Common myeloid progenitor, CD34-positive (primary cell): ENCODE measurements around the gene BCLAF3.

Experiments
- CTCF ChIA-PET: fragments of 350-600 bp; sonication (Branson Sonifier 250); formaldehyde crosslinking; loops from one replicate; lab custom pipeline; 2021; ENCODE audit warnings: antibody characterized with exemption; lab: Charles Lee
- POLR2A ChIA-PET: fragments of 350-600 bp; sonication (Branson Sonifier 250); formaldehyde crosslinking; loops from one replicate; lab custom pipeline; 2021; ENCODE audit warnings: antibody characterized with exemption; lab: Charles Lee
- DNase-seq, 3 donors: peaks; one replicate each; pipeline versions ENCODE4 v3.0.0 to v3.0.0-alpha.2; 2013
- H3K27ac ChIP-seq, 2 experiments: 1 replicate in 1 of 2; 2 replicates in 1 of 2; pipeline ENCODE4 v1.7.0; 2013; ENCODE audit warnings: inconsistent platforms in 2 of 2, low read length in 2 of 2, mild to moderate bottlenecking in 2 of 2, low read depth in 1 of 2, moderate library complexity in 1 of 2; ENCODE audit not compliant: severe bottlenecking in 2 of 2, insufficient read depth in 1 of 2, poor library complexity in 1 of 2
- H3K27me3 ChIP-seq, 5 experiments: replicated peaks in 2 of 5; 1 replicate in 3 of 5; 2 replicates in 2 of 5; pipeline versions ENCODE4 v1.6.1 to v1.7.0; 2013; ENCODE audit warnings: low read length in 4 of 5, mild to moderate bottlenecking in 2 of 5, moderate library complexity in 2 of 5, inconsistent platforms in 1 of 5; ENCODE audit not compliant: insufficient read depth in 5 of 5, control insufficient read depth in 4 of 5
- H3K36me3 ChIP-seq, 4 experiments: 1 replicate in 2 of 4; 2 replicates in 2 of 4; pipeline versions ENCODE4 v1.6.1 to v1.7.0; 2013; ENCODE audit warnings: low read length in 3 of 4, control low read depth in 1 of 4, mild to moderate bottlenecking in 1 of 4; ENCODE audit not compliant: control insufficient read depth in 4 of 4, insufficient read depth in 4 of 4
- H3K4me1 ChIP-seq, 4 experiments: 1 replicate in 3 of 4; 2 replicates in 1 of 4; pipeline versions ENCODE4 v1.6.1 to v1.7.1; 2013; ENCODE audit warnings: low read length in 3 of 4, mild to moderate bottlenecking in 3 of 4, control low read depth in 1 of 4, inconsistent platforms in 1 of 4, moderate library complexity in 1 of 4; ENCODE audit not compliant: control insufficient read depth in 4 of 4, insufficient read depth in 4 of 4; ENCODE audit errors: control extremely low read depth in 1 of 4
- H3K4me3 ChIP-seq, 7 experiments: 1 replicate in 4 of 7; 2 replicates in 3 of 7; pipeline versions ENCODE4 v1.5.1 to v1.7.0; 2013; ENCODE audit warnings: mild to moderate bottlenecking in 7 of 7, low read length in 6 of 7, moderate library complexity in 6 of 7, inconsistent platforms in 2 of 7, low read depth in 2 of 7, control low read depth in 1 of 7; ENCODE audit not compliant: insufficient read depth in 4 of 7, control insufficient read depth in 1 of 7; ENCODE audit errors: extremely low read depth in 1 of 7
- H3K9me3 ChIP-seq, 5 experiments: 1 replicate in 4 of 5; 2 replicates in 1 of 5; pipeline versions ENCODE4 v1.6.1 to v1.7.1; 2013; ENCODE audit warnings: low read length in 4 of 5, mild to moderate bottlenecking in 2 of 5, inconsistent platforms in 1 of 5, low read depth in 1 of 5, moderate library complexity in 1 of 5; ENCODE audit not compliant: control insufficient read depth in 4 of 5, insufficient read depth in 2 of 5; ENCODE audit errors: control extremely low read depth in 1 of 5
- WGBS: methylation state at CpG from one replicate; pipeline ENCODE4 v1.1.5; 2013; ENCODE audit not compliant: insufficient coverage; 5-methylcytosine and 5-hydroxymethylcytosine counted together

Gene BCLAF3

GRCh38 chrX:20019672-20020365 is 29.0 kb upstream of the BCLAF3 start:
- Histone ChIP-seq H3K4me3 (no peak overlapping the region), H3K4me1 (no peaks in the 10 kb centered on the region), H3K27ac (no peak overlapping the region), H3K27me3 (peaks cover 0 to 18% (median 0%) of the 10 kb centered on the region in 5 experiments), H3K9me3 (peaks cover 0 to 4% (median 0%) of the 10 kb centered on the region in 5 experiments), H3K36me3 (no peaks in the 10 kb centered on the region)
- ChIA-PET POLR2A (no interaction called here), CTCF (interaction anchor here (0.9 kb wide), 1 partner anchor 42 kb away, joined by 3 read pairs; no protein-coding TSS in a partner anchor)
- no peak for DNase-seq
- WGBS, result 98% methylated on average over 4 of the region's 6 CpGs

GRCh38 chrX:20016616-20016945 is 25.7 kb upstream of the BCLAF3 start:
- peaks cover 0 to 7% (median 0%) of the 10 kb centered on the region in 5 experiments for H3K9me3 ChIP-seq
- peaks cover 0 to 15% (median 0%) of the 10 kb centered on the region in 5 experiments for H3K27me3 ChIP-seq
- POLR2A ChIA-PET, result no interaction called here
- WGBS, result no CpG with 5 or more reads among the region's 2 CpGs
- no peak overlapping the region for H3K4me3 ChIP-seq
- no peaks in the 10 kb centered on the region for H3K4me1 ChIP-seq
- no peaks in the 10 kb centered on the region for H3K36me3 ChIP-seq
- CTCF ChIA-PET, result interaction anchor here (0.6 to 1.2 kb wide), 2 partner anchors 25 to 277 kb away, joined by 3 read pairs; no protein-coding TSS in a partner anchor
- DNase-seq, result no peak
- no peak overlapping the region for H3K27ac ChIP-seq

GRCh38 chrX:20015945-20016615 is 25.2 kb upstream of the BCLAF3 start:
- Histone ChIP-seq H3K4me3 (no peak overlapping the region), H3K27ac (no peak overlapping the region), H3K36me3 (no peaks in the 10 kb centered on the region), H3K4me1 (no peaks in the 10 kb centered on the region), H3K9me3 (peaks cover 0 to 7% (median 0%) of the 10 kb centered on the region in 5 experiments), H3K27me3 (peaks cover 0 to 20% (median 0%) of the 10 kb centered on the region in 5 experiments)
- POLR2A ChIA-PET, result no interaction called here
- no peak for DNase-seq
- WGBS, result 81% methylated on average over 5 of the region's 9 CpGs
- CTCF ChIA-PET, result interaction anchor here (0.6 to 1.2 kb wide), 2 partner anchors 25 to 277 kb away, joined by 3 read pairs; no protein-coding TSS in a partner anchor

- no peak overlapping the region for H3K4me3 ChIP-seq
- no CpG with 5 or more reads among the region's 1 CpG for WGBS
- H3K36me3 ChIP-seq, result no peaks in the 10 kb centered on the region
- ChIA-PET CTCF (no interaction called here), POLR2A (no interaction called here)
- peaks cover 0 to 7% (median 0%) of the 10 kb centered on the region in 5 experiments for H3K9me3 ChIP-seq
- H3K27ac ChIP-seq, result no peak overlapping the region
- DNase-seq, result no peak
- H3K27me3 ChIP-seq, result peaks cover 0 to 16% (median 0%) of the 10 kb centered on the region in 5 experiments
- H3K4me1 ChIP-seq, result no peaks in the 10 kb centered on the region
Observed at GRCh38 chrX:20015422-20015821, 24.6 kb upstream of the BCLAF3 start.

- Histone ChIP-seq H3K27ac (no peak overlapping the region), H3K9me3 (peaks cover 0 to 7% (median 0%) of the 10 kb centered on the region in 5 experiments), H3K4me1 (peaks cover 0 to 4% (median 0%) of the 10 kb centered on the region in 4 experiments), H3K36me3 (no peaks in the 10 kb centered on the region), H3K4me3 (no peak overlapping the region), H3K27me3 (peaks cover 0 to 11% (median 0%) of the 10 kb centered on the region in 5 experiments)
- POLR2A ChIA-PET, result no interaction called here
- DNase-seq, result no peak
- WGBS, result 88% methylated on average over 1 of the region's 4 CpGs
- CTCF ChIA-PET, result no interaction called here
Observed at GRCh38 chrX:20011608-20012007, 20.7 kb upstream of the BCLAF3 start.

GRCh38 chrX:20007962-20008622 is 17.2 kb upstream of the BCLAF3 start:
- WGBS, result 93% methylated on average over 6 of the region's 7 CpGs
- Histone ChIP-seq H3K27ac (no peak overlapping the region), H3K27me3 (peaks cover 0 to 5% (median 0%) of the 10 kb centered on the region in 5 experiments), H3K4me3 (no peak overlapping the region), H3K9me3 (no peaks in the 10 kb centered on the region), H3K36me3 (no peaks in the 10 kb centered on the region), H3K4me1 (peaks cover 0 to 4% (median 0%) of the 10 kb centered on the region in 4 experiments)
- DNase-seq, result no peak
- POLR2A ChIA-PET, result interaction anchor here (0.6 kb wide), 1 partner anchor 485 kb away, joined by 3 read pairs; no protein-coding TSS in a partner anchor
- CTCF ChIA-PET, result interaction anchor here (0.9 to 1.1 kb wide), 2 partner anchors 38 to 54 kb away, joined by 3 to 5 read pairs; no protein-coding TSS in a partner anchor
